Head of caudate nucleus (tissue), 42 donors: ENCODE data around the gene SOBP.

Experiments
- DNase-seq, 42 donors: peaks; one replicate each; pipeline versions ENCODE4 v3.0.0 to v3.0.0-alpha.2; 2020 to 2021; ENCODE audit warnings: mixed read lengths in 7 of 42
- intact Hi-C: fragments of 100-400 bp; cut with DNase I; formaldehyde crosslinking; loops from one replicate; pipeline ENCODE4 v1.15.0; 2022

Gene SOBP

DNA sequence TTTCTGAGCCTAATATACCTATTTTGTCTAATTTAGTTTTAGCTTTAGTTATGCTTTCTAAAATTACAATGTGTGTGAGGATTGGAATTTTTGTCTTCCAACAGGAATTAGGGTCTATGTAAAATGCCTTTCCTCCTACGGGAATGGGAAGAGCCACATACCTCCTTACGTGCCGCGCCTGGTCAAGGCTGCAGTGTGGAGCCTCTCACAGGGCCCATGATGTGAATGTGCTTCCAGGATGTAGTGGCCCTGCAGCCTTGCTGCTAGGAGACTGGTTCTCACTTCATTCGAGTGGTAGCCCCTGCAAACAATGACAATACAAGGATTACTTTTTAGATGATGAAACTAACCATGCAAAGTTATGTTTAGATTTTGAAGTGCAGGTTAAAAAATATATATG, 110.2 kb downstream of the SOBP start:
- no peak for DNase-seq
- intact Hi-C loops = no loop called here

DNA sequence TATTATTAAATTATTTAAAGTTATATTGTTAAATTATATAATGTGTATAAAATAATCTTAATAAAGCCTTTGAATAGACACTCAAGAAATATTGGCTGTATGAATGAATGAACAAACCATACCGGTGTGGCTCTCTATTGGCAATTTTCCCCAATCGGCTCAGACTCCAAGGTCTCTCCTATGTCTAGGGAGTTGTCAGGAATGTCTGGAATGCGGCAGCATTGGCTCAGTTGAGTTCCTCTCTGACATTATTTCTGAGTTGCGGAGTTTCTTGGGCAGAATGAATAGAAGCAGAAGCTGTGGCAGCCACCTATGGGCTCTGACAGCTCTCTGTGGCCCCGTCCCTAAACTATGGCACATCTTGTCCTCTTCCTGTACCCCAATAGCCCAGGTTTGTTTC, 111.0 kb downstream of the SOBP start:
- no peak for DNase-seq
- intact Hi-C loops = no loop called here

DNA sequence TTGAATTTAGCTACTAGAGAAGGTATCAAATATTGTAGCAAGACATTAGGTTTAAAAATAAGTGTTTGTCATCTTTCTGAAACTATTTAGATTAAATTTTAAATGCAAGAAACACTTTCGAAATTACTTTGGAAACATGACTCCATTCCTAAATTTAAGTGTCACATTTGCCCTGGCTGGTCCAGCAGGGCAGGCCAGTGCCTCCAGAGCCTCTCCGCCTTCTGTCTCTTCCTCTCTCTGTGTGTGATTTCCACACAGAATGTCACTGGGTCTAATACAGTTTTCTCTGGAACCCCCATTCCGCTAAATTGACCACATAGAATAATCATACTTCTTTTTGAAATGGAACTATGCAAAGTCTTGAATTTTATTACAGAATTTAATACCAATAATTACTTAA, 111.5 kb downstream of the SOBP start:
- intact Hi-C loops = no loop called here
- no peak for DNase-seq

- intact Hi-C loops = no loop called here
- DNase-seq = no peak
These were observed 112.5 kb downstream of the SOBP start for GRCh38 chr6:107602321-107603005.

- intact Hi-C loops = no loop called here
- DNase-seq = peak in 36 of 42 donors; percentile 17 to 78 (median 44)
These were observed 113.1 kb downstream of the SOBP start for GRCh38 chr6:107603006-107603370.

- intact Hi-C loops = no loop called here
- no peak for DNase-seq
These were observed 114.6 kb downstream of the SOBP start for GRCh38 chr6:107604549-107604948.

DNA sequence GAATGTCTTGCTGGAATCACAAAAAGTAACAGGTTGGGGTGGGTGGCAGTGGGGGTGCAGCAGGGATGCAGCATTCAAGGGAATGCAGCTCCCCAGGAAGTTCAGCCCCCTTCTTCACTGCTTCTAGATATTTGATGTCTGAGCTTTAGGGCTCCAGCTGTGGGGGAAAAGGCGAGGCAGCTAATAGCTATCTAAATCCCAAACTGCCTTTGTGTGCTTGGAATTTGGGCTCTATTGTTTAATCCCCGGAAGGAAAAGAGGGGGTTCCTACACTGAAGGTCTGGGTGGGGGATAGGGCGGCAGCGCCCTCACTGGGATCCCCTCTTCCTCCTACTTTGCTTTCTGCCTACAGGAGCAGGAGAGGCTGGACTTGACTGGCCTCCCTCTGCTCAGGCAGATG, 116.5 kb downstream of the SOBP start:
- intact Hi-C loops = no loop called here
- DNase-seq = no peak

- DNase-seq = no peak
- intact Hi-C loops = no loop called here
These were observed 117.2 kb downstream of the SOBP start for GRCh38 chr6:107607116-107607515.

GRCh38 chr6:107611094-107611810, 121.3 kb downstream of the SOBP start:
- intact Hi-C loops = no loop called here
- DNase-seq = no peak

DNA sequence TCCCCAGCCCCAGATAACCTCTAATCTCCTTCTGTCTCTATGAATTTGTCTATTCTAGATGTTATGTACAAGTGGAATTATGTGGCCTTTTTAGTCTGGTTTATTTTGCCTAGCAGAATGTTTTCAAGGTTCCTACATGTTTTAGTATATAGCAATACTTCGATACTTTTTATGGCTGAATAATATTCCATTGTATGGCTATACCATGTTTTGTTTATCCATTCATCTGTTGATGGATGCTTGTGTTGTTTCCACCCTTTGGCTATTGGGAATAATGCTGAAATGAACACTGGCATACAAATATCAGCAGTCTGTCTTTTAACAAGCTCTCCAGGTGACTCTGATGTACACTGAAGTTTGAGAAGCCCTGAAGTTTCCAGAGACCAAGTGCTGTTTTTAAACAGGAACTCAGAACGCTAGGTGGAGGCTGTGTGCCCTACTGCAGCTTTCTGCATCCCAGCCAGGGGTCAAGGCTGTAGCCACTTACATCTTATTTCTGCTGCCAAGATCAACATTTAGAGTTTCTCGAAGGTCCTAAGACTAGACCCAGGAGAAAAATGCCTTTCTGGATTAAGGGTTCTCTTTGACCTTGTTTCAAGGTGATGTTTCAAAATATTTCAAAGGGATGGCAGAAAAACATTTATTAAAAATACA, 123.0 kb downstream of the SOBP start:
- intact Hi-C loops = no loop called here
- no peak for DNase-seq

GRCh38 chr6:107613651-107614379, 123.9 kb downstream of the SOBP start:
- no peak for DNase-seq
- intact Hi-C loops = no loop called here

DNA sequence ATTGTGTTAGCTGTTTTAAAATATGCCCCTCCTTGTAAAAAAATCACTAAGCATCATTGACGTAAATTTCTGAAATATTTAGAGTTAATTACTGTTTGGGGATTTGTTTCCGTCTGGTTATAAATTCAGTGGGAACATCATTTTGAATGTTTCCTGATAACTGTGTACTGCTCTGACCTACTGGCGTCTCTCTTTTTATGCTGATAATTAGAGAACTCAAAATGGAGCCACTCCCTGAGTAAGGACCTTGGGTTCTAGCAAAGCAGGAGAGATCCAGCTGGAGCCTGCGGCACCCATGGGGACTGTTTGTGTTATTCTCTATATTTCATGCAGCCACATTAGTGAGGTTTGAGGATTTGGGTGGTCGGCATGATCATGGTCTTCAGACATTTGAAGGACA, 124.9 kb downstream of the SOBP start:
- DNase-seq = no peak
- intact Hi-C loops = no loop called here

- DNase-seq = no peak
- intact Hi-C loops = no loop called here
These were observed 126.9 kb downstream of the SOBP start for GRCh38 chr6:107616775-107617174.

- intact Hi-C loops = no loop called here
These were observed 127.5 kb downstream of the SOBP start for GRCh38 chr6:107617341-107617932.

GRCh38 chr6:107618672-107619071, 128.8 kb downstream of the SOBP start:
- intact Hi-C loops = no loop called here
- DNase-seq = no peak

More at GRCh38 chr6:107617341-107617932, 127.5 kb downstream of the SOBP start:
- DNase-seq = no peak

- no peak for DNase-seq
- intact Hi-C loops = no loop called here
These were observed 130.8 kb downstream of the SOBP start for GRCh38 chr6:107620732-107621131.

DNA sequence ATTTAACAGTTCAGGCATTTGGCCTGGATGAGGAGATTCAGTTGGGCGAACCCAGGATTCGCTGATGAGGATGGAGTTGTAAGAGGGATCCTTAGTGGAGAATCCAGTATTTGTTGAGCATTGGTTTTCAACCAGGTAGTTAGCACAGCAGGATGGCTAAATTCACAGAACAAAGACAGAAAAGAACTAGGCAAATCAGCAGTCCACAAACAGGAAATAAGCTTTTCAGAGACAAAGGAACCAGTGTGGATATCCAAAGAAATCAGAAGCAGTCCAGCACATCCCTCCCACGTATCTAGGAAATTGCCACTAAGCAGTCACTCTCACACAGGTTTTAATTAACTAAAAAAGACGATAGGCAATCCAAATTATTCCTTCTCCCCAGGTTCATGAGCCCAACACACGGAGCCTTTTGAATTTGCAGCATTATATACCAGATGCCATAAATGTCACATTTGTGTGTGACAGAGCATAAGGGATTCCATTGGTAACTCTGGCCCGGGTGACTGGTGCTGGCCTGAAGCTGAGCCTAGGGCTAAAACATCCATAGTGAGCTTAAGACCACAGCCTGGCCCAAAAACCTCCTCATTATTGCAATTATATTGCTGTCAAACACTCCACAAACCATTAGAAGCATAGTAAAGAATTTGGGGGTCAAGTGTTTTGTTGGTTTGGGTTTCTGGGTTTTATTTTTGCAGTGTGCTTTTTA, 131.5 kb downstream of the SOBP start:
- intact Hi-C loops = no loop called here
- no peak for DNase-seq

DNA sequence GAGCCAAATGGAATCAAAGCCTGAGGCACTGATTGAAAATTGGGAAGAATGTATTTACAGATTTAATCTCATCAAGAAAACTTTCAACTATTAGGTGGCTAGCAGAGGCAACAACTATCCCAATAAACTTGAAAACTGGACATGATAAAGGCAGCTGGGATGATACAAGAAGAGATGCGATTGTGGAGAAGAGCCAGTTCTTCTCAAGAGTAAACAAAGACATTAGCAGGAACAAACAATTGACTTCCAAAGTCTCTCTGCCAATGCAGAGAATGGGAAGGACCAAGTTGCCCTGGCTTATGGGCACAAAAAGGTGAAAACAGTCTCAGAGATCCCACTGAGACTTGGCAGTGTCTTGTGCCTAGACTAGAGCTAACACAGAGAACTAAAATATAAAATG, 132.4 kb downstream of the SOBP start:
- intact Hi-C loops = no loop called here
- DNase-seq = no peak

GRCh38 chr6:107624050-107624449, 134.1 kb downstream of the SOBP start:
- DNase-seq = no peak
- intact Hi-C loops = no loop called here
